Fibroblast of lung (primary cell): ENCODE measurements around the gene HOXB6. TPM values are rescaled to one million over a fixed set of nuclear protein-coding genes. Genes with fewer than 3 reads are reported as not detected.
A peak's percentile ranks its signal among the peaks of the same experiment; 100 is the strongest.

Source experiments
- DNase-seq, 2 donors: peaks; one replicate each; pipeline versions ENCODE4 v3.0.0 to v3.0.0-alpha.2; 2010; ENCODE audit warnings: low read depth in 2 of 2
- H2AFZ ChIP-seq: 2 replicates; pipeline ENCODE4 v1.5.1; 2012; ENCODE audit warnings: low read length, control low read depth, inconsistent platforms
- H3K27ac ChIP-seq: 2 replicates; pipeline ENCODE4 v1.5.1; 2011; ENCODE audit warnings: low read length, control low read depth; ENCODE audit not compliant: insufficient read depth
- H3K27me3 ChIP-seq: 2 replicates; pipeline ENCODE4 v1.5.1; 2011; ENCODE audit warnings: mild to moderate bottlenecking, low read length; ENCODE audit not compliant: control insufficient read depth, insufficient read depth
- H3K36me3 ChIP-seq: 2 replicates; pipeline ENCODE4 v1.5.1; 2011; ENCODE audit warnings: low read length; ENCODE audit not compliant: control insufficient read depth, insufficient read depth
- H3K4me1 ChIP-seq: 2 replicates; pipeline ENCODE4 v1.5.1; 2011; ENCODE audit warnings: low read length; ENCODE audit not compliant: control insufficient read depth, insufficient read depth; ENCODE audit errors: extremely low read depth
- H3K4me2 ChIP-seq: 2 replicates; pipeline ENCODE4 v1.5.1; 2011; ENCODE audit warnings: low read length, control low read depth; ENCODE audit not compliant: insufficient read depth; ENCODE audit errors: extremely low read depth
- H3K4me3 ChIP-seq, 4 experiments: fragments of 200-600 bp in 1 of 4; sonication (generic) in 1 of 4; replicated peaks in 1 of 4; 2 replicates each; pipeline ENCODE4 v1.5.1; 2011 to 2016; ENCODE audit warnings: low read length in 4 of 4, low read depth in 3 of 4, mild to moderate bottlenecking in 3 of 4, control low read depth in 2 of 4, inconsistent platforms in 1 of 4, mixed read lengths in 1 of 4; ENCODE audit not compliant: insufficient read depth in 1 of 4; ENCODE audit errors: control extremely low read depth in 1 of 4
- H3K79me2 ChIP-seq: 2 replicates; pipeline ENCODE4 v1.5.1; 2012; ENCODE audit warnings: mild to moderate bottlenecking, low read length, inconsistent platforms; ENCODE audit not compliant: control insufficient read depth, insufficient read depth
- H3K9ac ChIP-seq: 2 replicates; pipeline ENCODE4 v1.5.1; 2011; ENCODE audit warnings: mild to moderate bottlenecking, low read length, control low read depth; ENCODE audit not compliant: insufficient read depth
- H3K9me3 ChIP-seq: 2 replicates; pipeline ENCODE4 v1.5.1; 2012; ENCODE audit warnings: low read depth, low read length; ENCODE audit not compliant: control insufficient read depth, insufficient read depth
- H4K20me1 ChIP-seq: 2 replicates; pipeline ENCODE4 v1.5.1; 2011; ENCODE audit warnings: low read length; ENCODE audit not compliant: control insufficient read depth, insufficient read depth; ENCODE audit errors: extremely low read depth
- EZH2 ChIP-seq: IDR thresholded peaks from 2 replicates; pipeline ENCODE4 v1.5.1; 2012; ENCODE audit warnings: low read length, control low read depth, mild to moderate bottlenecking; ENCODE audit errors: missing control alignments
- polyA plus RNA-seq, 2 donors: library from polyadenylated mRNA; depleted of rRNA in 1 of 2; stranded (reverse) in 1 of 2; unstranded in 1 of 2; fragments of >200 nt; gene quantifications; 2 replicates each; pipeline ENCODE4 v1.2.1, GENCODE V29; 2011 to 2012; ENCODE audit warnings: missing spikeins in 1 of 2
- total RNA-seq: library from RNA; depleted of rRNA; stranded (reverse); fragments of >200 nt; gene quantifications from 2 replicates; pipeline ENCODE4 v1.2.1, GENCODE V29; 2014
- TF ChIP-seq, protein P1 (sequence below), 2 donors: IDR thresholded peaks in 1 of 2; conservative IDR thresholded peaks in 1 of 2; 1 replicate in 1 of 2; 2 replicates in 1 of 2; pipeline ENCODE4 v1.5.1; 2011 to 2012; ENCODE audit warnings: low read length in 2 of 2, control low read depth in 1 of 2, inconsistent platforms in 1 of 2, low read depth in 1 of 2, mild to moderate bottlenecking in 1 of 2

The HOXB6 gene
- total and polyA plus RNA-seq, 2 donors (not counting 1 experiment from before 2014, with no cell fraction given): 16.2 to 28.9 TPM

DNA sequence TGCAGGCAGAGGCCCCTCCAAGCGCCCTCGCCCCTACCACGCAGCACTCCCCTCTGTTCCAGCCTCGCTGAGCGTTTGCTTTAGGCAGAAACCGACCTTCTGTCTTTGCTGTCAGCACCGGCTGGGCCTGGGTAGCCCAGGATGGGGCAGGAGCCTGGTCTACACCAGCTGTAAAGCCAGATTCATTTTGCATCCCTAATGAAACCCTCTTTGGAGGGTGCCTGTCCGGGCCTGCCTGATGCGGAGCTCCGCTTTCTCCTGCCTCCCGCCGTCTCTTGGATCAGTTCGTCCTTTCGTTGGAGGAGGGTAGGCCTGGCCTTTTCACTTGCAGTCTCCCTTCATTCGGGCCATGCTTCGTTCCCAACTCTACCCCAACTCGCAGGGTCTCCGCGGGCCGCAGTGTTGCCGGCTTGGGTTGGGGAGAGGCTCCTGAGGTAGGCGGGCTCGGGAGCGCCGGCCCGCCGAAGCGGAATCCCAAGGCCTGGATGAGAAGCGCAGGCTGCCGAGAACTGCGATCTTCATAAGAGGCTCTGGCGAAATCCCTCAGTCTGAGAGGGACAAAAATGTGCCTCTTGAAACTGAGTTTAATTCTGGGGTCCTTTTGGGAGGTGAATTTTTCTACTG is 15.2 kb upstream of the HOXB6 start:
- peak; percentile 81 for TF ChIP-seq EZH2
- TF ChIP-seq, protein P1, sequence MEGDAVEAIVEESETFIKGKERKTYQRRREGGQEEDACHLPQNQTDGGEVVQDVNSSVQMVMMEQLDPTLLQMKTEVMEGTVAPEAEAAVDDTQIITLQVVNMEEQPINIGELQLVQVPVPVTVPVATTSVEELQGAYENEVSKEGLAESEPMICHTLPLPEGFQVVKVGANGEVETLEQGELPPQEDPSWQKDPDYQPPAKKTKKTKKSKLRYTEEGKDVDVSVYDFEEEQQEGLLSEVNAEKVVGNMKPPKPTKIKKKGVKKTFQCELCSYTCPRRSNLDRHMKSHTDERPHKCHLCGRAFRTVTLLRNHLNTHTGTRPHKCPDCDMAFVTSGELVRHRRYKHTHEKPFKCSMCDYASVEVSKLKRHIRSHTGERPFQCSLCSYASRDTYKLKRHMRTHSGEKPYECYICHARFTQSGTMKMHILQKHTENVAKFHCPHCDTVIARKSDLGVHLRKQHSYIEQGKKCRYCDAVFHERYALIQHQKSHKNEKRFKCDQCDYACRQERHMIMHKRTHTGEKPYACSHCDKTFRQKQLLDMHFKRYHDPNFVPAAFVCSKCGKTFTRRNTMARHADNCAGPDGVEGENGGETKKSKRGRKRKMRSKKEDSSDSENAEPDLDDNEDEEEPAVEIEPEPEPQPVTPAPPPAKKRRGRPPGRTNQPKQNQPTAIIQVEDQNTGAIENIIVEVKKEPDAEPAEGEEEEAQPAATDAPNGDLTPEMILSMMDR (conservative IDR thresholded peaks at IDR 0.05 in 1 of 2, IDR thresholded peaks at IDR 0.05 in 1 of 2; ENCODE audit: low read depth in 1 of 2, low read length in 2 of 2): no peak
- Histone ChIP-seq H3K9me3 (no peaks in the 10 kb centered on the region), H3K9ac (no peak overlapping the region), H3K27ac (no peak overlapping the region), H3K27me3 (peaks cover 94% of the 10 kb centered on the region), H3K36me3 (no peaks in the 10 kb centered on the region), H4K20me1 (peaks cover 2% of the 10 kb centered on the region), H3K4me2 (no peak overlapping the region), H3K4me1 (peaks cover 1% of the 10 kb centered on the region), H3K79me2 (no peaks in the 10 kb centered on the region), H2AFZ (no peak overlapping the region), H3K4me3 (no peak overlapping the region)
- no peak for DNase-seq

DNA sequence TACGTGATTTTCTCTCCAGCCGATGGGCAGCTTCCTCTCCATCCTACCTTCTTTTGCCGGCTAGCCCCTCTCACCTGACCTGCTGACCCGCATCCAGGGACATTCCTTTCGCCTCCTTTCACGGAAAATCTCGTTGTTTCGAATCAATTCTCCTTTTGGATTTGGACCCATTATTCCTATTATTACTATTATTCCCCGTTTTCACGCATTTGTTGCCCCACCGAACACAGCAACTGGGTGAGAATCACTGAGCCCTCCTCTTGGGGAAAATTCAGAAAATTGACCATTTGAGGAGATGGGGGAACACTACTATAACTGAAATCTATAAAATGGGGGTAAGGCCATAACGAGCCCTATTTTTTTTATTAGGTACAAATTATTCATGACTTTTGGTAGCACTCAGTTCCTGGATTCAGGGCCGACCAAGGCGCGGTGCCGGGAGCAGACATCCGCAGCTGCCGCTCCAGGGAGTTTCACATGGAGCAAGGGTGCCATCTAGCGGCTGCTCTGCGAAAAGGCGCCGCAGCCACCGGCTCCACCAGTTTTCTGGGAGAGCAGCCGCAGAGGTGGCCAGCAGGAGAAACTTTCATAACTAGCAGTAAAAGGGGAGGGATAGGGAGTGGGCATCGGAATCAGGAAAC is 13.6 kb upstream of the HOXB6 start:
- Histone ChIP-seq H3K27ac (no peak overlapping the region), H3K9me3 (no peaks in the 10 kb centered on the region), H3K27me3 (peaks cover 90% of the 10 kb centered on the region), H3K4me3 (peak overlapping the region in 3 of 4 experiments; percentile 2 to 42 (median 34)), H3K4me1 (no peaks in the 10 kb centered on the region), H3K36me3 (no peaks in the 10 kb centered on the region), H3K9ac (no peak overlapping the region), H3K4me2 (peak overlapping the region; percentile 87), H4K20me1 (no peaks in the 10 kb centered on the region), H3K79me2 (no peaks in the 10 kb centered on the region), H2AFZ (no peak overlapping the region)
- TF ChIP-seq, protein P1 (conservative IDR thresholded peaks at IDR 0.05 in 1 of 2, IDR thresholded peaks at IDR 0.05 in 1 of 2; ENCODE audit: low read depth in 1 of 2, low read length in 2 of 2): peak; percentile 78 to 84
- no peak for TF ChIP-seq EZH2
- DNase-seq: peak; percentile 56 to 85

DNA sequence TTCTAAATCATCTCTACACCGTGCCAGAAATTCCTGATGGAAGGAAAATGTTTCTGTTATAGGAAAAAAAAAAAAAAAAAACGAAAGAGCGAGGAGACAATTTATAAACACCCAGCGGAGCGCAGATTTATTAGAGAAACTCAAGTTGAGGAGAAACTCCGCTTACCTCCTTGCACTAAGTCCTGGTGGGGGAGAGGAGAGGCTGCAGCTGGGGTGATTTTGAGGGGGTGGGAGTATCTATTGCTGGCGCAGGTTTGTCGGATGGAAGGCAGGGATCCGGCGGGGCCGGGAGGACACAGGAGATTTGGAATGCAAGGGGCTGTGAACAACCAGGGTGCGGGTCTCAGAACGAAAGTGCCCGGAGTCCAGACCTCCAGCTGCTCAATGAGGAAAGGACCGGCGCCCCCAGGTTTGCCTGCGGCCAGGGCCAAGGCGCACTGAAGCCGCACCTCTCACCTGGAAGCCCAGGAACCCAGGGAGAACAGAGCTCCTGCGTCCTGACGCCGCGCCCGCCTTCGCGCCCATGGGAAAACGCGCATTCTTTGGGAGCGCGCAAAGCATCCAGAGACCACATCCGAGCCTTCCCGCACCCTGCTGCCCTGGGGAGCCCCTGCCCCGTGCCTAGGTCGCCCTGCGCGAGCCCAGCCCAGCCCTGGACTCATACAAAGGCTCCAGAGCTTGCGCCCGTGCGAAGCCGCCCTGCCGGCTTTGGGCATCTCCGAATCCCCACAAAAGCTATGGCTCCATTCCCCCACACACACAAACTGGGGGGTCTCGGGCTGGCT is 12.9 kb upstream of the HOXB6 start:
- no peaks in the 10 kb centered on the region for H3K4me1 ChIP-seq
- TF ChIP-seq, protein P1 (conservative IDR thresholded peaks at IDR 0.05 in 1 of 2, IDR thresholded peaks at IDR 0.05 in 1 of 2; ENCODE audit: low read depth in 1 of 2, low read length in 2 of 2): no peak
- peak; percentile 96 for TF ChIP-seq EZH2
- H4K20me1 ChIP-seq: no peaks in the 10 kb centered on the region
- H3K9me3 ChIP-seq: no peaks in the 10 kb centered on the region
- H3K79me2 ChIP-seq: peaks cover 2% of the 10 kb centered on the region
- peak overlapping the region; percentile 58 for H3K4me2 ChIP-seq
- DNase-seq: no peak
- H2AFZ ChIP-seq: no peak overlapping the region
- H3K9ac ChIP-seq: no peak overlapping the region
- H3K36me3 ChIP-seq: no peaks in the 10 kb centered on the region
- H3K4me3 ChIP-seq: peak overlapping the region in 3 of 4 experiments; percentile 1 to 30 (median 24)
- peaks cover 83% of the 10 kb centered on the region for H3K27me3 ChIP-seq
- no peak overlapping the region for H3K27ac ChIP-seq
